Stimulated activated CD4-positive, alpha-beta T cell treated with anti-CD3 and anti-CD28 coated beads, Interleukin-12 subunit alpha, Interleukin-12 subunit beta, amount 100 ng/mL, for 24 hours (primary cell): ENCODE measurements around the gene OR10J5.
"Not testable (repeated sequence)": the region's sequence is repeated elsewhere in the genome, so short reads cannot be mapped to it uniquely, and the experiment has no call there.

ENCODE experiments used
- DNase-seq, 2 experiments: peaks; one replicate each; pipeline ENCODE4 v3.0.0-alpha.2; 2020; ENCODE audit warnings: low read depth in 2 of 2

Gene OR10J5, protein sequence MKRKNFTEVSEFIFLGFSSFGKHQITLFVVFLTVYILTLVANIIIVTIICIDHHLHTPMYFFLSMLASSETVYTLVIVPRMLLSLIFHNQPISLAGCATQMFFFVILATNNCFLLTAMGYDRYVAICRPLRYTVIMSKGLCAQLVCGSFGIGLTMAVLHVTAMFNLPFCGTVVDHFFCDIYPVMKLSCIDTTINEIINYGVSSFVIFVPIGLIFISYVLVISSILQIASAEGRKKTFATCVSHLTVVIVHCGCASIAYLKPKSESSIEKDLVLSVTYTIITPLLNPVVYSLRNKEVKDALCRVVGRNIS

DNA sequence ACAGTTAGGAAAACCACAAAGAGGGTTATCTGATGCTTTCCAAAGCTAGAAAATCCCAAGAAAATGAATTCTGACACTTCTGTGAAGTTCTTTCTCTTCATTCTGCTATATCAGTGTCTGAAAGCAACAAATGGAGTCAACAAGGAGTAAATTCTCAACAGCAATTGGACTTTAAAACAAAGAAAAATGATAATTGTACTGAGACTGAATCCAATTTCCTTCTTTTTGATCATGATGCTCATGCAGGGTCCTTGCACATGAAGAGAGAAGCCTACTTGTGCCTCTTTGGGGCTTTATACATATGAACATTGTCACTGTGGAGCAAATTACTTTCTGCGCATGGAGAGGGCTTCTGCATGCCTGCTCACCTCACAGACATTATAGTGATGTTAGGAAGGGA, at the start of gene OR10J5:
OR10J5 (minus strand) TSS at position 101 of the 400 bp plus-strand sequence; CDS start at position 101, 0 bp downstream.
- DNase-seq: no peak

DNA sequence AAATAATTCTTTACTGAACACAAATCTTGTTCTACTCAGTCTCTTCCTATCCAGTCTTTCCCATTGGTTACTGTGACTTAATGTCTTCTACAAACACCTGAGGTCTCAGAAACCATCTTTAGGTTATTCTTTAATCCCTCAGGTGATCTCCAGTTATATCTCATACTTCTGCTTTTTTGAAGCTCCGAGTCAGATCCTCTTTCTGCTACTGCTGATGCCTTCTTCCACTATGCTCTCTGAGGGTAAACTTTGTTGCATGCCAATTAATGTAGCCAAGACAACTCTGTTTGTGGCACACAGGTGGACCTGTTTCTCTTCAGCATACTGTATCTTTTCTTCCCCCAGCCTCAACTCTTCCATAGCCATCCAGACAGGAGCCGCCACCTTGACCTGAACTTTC, 48.7 kb upstream of the OR10J5 start:
- DNase-seq: no peak

DNA sequence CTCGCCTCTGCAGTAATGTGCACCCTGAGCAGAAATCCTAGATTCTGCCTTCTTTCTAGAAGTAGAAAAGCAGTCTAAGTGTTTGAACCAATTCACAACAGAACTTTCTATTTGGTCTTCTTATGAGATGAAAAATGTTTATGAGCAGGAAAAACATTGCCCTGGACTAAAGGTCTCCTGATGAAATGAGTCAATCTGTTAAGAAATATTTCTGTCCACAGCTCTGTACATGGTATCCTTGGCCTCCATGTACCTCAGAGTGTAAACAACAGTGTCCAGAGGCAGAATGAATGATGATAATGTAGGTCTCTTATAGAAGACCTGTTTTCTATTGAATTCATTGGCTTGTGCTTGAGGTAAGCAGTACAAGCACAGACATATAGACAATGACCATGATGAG, 45.6 kb upstream of the OR10J5 start:
- no peak for DNase-seq

- DNase-seq: no peak
These were observed 44.5 kb upstream of the OR10J5 start for GRCh38 chr1:159580340-159580739.

DNA sequence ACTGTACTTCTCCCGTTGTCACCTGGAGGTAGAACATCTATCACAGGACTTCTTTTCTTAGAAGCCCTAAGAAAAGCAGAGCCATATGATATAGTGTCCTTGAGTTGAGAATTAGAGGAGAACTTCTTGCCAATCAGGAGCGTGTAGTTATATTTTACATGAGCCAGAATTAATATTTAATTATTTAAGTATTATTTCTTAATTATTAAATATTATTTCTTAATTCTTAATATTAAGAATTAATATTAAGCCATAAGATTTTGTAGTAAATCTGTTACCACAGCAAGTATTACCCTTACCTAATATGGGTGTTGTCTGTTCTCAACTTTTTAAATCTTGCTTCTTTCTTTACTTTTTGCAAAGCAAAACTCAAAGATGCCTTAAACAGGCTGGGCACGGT, 41.6 kb upstream of the OR10J5 start:
- no peak for DNase-seq

DNA sequence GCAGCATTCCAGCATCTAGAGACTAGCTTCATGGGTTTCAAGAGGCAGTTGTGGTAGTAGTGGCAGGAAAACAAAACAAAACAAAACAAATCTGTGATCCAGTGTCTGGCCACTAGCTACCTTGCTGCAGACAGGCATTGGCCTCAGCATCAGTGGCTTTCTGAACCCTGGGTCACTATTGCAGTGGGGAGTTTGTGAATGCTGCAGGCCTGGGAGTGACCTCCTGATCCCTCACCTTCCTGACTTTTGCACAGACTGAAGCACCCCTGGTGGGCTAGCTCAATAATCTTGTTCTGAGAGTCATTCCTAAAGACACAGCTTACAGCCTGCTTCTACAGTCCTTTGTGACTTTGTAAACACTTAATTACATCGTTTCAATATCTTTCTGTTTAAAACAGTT, 26.9 kb upstream of the OR10J5 start:
- DNase-seq: no peak

DNA sequence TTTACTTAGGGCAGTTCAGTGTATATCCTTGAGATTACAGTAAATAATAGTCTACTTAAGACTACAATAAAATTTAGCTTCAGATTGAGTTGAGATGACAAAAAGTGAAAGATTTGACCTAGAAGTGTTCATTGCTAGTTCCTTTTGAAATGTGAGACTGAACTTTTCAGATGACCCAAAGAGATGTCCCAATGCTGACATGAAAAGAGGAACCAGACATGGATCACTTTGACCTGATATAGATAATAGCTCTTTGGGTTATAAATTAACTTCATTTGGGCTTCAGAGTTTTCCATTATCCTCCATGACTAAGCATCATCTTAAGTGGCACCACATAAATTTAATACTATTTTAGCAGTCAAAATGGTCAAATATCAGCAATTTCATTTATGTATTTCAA, 25.7 kb upstream of the OR10J5 start:
- DNase-seq: no peak

DNA sequence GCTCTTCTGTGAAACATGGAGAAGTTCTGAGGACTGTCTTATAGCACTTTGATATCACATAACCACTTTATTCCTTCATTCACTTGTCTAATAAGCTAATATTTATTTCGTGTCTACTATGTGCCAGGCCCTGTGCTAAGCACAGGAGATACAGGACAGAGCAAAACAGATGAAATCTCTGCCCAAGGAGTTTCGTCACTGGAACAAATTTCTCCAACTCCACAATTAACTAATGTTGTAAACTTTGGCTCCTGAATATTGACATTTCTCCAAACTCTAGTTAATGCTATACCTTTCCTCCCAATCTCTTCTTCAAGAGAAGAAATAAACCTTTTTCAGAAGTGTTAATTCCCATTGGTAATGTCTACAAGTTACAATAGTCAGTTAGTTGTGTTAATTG, 24.8 kb upstream of the OR10J5 start:
- DNase-seq: no peak

GRCh38 chr1:159556931-159557369, 21.1 kb upstream of the OR10J5 start:
- no peak for DNase-seq

- no peak for DNase-seq
These were observed 18.9 kb upstream of the OR10J5 start for GRCh38 chr1:159554696-159555095.

- no peak for DNase-seq
These were observed 18.5 kb upstream of the OR10J5 start for GRCh38 chr1:159554261-159554660.

GRCh38 chr1:159548126-159548525, 12.3 kb upstream of the OR10J5 start:
- no peak for DNase-seq

- no peak for DNase-seq
These were observed 2.9 kb downstream of the OR10J5 start for GRCh38 chr1:159532922-159533321.

DNA sequence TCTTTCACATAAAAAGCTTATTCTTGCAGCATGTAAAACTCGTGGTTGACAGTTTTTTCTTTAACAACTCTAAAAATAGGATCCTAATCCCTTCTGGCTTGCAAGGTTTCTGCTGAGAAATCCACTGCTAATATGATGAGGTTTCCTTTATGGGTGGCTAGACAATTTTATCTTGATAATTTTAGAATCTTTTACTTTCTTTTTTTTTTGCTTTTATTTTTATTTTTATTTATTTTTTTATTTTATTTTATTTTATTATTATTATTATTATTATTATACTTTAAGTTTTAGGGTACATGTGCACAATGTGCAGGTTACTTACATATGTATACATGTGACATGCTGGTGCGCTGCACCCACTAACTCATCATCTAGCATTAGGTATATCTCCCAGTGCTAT, 11.0 kb downstream of the OR10J5 start:
- DNase-seq: not testable (repeated sequence)

DNA sequence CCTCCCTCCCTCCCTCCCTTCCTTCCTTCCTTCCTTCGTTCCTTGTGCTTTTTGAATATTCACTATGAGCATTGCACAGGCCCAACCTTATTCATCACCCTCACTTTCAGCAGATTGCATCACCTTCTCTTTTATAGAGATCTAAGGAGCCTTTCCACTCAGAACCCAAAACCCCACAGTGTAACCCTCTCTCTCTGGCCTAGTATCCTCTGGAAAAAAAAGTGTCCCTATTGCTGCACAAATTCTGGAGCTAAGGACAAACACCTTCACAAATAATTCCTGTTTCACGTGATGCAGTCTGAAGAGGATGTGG, 25.6 kb downstream of the OR10J5 start:
- DNase-seq: no peak

DNA sequence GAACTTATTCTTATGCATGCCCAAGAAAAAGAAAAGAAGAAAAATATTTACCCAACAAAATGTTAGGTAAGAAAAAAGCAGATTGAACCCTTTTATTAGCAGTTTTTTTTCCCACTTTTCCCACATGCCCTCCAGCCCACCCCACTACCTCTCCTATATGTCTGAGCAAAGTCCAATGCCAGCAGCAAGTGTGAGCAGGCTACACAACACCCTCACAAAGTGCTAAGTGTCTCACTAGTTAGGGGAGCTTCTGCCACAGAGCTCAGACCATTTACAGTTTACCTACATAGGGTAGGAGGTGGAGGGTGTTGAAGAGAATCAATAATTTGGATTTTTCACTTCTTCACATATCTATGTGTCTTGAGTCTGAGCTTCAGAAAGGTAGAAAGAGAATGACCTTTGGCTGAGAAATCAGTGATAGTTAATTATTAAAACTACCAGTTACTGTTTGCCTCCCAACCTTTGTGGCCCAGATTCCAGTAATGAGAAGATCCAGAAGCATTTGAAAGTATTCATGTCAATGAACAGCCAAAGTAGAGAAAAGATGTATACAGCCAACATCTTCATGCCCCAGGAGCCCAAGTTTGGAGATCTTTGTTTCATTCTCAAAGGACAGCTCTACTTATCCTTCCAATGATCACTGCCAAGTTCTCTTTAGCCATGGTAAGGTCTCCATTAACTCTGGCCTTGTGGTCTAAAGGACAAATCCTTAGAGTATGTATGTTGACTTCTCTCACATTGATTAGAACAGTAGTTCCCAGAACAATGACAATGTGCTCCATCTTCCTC, 26.2 kb downstream of the OR10J5 start:
- no peak for DNase-seq

DNA sequence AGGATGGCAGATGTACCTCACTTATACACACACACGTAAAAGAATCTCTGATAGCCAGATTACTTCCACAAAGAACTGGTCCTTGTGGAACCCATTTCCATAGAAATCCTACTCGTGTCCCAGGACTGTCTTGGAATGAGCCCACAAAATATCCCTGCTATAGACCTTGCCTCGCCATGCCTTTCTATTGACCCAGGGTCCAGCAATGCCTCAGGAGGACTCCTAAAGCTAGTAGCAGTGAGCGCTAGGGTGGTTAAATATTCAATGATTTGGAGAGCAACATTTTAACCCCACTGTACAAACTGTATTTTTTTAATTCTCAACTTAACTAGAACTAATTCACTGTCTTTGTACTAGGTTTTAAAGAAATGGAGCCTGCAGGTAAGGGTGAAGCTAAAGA, 26.9 kb downstream of the OR10J5 start:
- DNase-seq: no peak

DNA sequence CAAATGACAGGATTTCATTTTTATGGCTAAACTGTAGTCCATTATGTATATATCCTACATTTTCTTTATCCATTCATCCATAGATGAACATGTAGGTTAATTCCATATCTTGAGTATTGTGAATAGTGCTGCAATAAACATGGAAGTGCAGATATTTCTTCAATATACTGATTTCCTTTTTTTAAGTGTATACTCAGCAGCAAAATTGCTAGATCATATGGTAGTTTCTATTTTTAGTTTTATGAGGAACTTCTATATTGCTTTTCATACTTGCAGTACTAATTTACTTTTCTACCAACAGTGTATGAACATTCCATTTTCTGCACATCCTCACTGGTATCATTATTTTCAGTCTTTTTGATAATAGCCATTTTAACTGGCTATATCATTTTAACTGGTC, 30.1 kb downstream of the OR10J5 start:
- DNase-seq: no peak

DNA sequence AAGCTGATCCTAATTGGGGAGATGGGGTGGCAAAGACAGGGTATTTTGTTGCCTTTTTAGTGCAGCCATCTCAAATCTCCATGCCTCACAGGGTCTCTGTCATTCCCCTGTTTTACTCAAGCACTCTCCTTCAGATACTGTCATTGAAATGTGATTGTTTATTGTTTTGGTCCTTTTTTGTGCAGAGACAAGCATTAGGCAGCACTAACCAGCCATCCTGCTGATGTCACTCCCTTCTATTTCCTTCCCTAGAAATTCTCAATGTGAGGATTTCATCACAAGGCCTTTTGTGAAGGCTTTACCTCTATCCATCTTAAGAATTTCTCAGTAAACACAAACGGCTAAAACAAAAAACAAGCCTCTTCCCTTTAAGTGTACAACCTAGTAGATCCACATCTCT, 34.7 kb downstream of the OR10J5 start:
- no peak for DNase-seq

DNA sequence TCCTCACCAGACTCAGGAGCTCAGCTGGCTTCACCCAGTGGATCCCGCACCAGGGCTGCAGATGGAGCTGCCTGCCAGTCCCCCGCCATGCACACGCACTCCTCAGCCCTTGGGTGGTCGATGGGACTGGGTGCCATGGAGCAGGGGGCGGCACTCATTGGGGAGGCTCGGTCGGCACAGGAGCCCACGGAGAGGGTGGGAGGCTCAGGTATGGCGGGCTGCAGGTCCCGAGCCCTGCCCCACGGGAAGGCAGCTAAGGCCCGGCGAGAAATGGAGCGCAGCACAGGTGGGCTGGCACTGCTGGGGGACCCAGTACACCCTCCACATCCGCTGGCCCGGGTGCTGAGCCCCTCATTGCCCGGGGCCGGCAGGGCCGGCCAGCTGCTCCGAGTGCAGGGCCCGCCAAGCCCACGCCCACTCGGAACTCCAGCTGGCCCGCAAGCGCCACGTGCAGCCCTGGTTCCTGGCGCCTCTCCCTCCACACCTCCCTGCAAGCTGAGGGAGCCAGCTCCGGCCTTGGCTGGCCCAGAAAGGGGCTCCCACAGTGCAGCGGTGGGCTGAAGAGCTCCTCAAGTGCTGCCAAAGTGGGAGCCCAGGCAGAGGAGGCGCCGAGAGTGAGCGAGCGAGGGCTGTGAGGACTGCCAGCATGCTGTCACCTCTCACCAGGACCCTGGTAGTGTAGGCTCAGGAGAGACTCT, 41.1 kb downstream of the OR10J5 start:
- DNase-seq: not testable (repeated sequence)

GRCh38 chr1:159493354-159493753, 42.5 kb downstream of the OR10J5 start:
- DNase-seq: no peak

DNA sequence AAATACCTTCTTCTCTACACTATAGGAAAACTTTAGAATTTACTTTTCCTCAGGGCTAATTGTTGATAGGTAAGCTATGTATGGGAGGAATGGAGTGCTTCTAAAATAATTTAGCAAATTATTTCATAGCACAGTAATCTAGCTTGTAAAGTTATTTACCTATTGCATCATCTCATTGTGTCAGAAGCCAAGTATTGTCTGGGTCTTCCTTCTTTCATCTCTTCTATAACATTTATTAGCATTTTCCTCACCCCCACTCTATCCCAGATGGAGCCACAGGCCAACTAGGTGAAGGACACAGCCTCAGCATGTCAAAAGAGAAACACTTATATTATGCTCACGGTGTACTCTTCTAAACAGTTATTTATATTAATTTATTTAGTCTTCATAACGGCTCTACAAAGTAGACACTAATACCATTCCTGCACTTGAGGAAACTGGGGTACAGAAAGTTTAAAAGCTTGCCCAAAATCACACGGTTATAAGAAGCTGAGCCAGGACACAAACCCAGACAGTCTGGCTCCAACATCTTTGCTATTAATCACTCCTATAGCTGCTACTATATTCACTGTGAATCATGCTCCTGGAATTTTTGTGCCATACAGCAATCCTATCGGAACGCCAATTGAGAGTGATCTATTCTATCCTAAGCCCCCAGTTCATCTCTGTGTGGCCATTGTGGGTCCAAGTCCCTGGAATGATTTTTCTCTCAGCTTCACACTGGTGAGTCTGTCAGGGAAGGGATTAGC, 43.1 kb downstream of the OR10J5 start:
- no peak for DNase-seq
